ENCODE results near the gene SAMD11.

Gene SAMD11

GRCh38 chr1:909861-910310, 13.8 kb upstream of the SAMD11 start:
- Histone ChIP-seq H3K4me3 (ENCODE audit: low read length) (no peak overlapping the region), H3K36me3 (ENCODE audit: insufficient read depth, low read length) (no peaks in the 10 kb centered on the region), H3K4me1 (ENCODE audit: insufficient read depth, low read length) (peaks cover 5% of the 10 kb centered on the region), H3K9me3 (ENCODE audit: low read length) (no peaks in the 10 kb centered on the region), H2AFZ (ENCODE audit: low read depth, low read length) (no peak overlapping the region), H3K27me3 (ENCODE audit: insufficient read depth, low read length) (peaks cover under 1% of the 10 kb centered on the region)

DNA sequence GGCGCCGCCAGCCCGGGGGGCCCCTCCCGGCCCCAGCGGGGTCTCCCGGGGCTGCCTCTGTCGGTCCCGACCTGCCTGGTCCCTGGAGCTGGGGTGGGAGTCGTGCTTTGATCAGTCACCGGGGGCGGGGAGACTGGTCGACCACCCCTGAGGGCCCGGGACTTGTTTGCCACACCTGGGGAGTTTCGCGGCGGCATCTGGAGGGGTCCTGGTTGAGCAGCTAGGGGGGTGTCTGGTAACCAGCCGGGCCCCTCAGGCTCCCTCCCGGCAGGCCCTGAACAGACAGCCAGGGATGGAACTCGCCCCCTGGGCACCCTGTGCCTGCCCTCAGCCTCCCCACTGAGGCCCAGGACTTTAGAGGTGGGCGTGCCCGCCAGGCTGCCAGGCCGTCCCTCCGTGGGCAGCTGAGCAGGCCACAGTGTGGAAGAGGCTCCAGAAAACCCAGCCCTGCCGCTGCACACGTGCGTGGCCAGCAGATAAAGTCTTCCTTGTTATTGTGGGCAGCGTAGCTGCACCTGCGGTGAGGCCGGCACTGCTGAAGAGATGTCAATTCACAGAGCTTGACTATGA, 13.3 kb upstream of the SAMD11 start:
- Histone ChIP-seq H3K4me3 (ENCODE audit: low read length) (no peak overlapping the region), H3K4me1 (ENCODE audit: insufficient read depth, low read length) (peaks cover 2% of the 10 kb centered on the region), H2AFZ (ENCODE audit: low read depth, low read length) (no peak overlapping the region), H3K27me3 (ENCODE audit: insufficient read depth, low read length) (peaks cover 5% of the 10 kb centered on the region), H3K36me3 (ENCODE audit: insufficient read depth, low read length) (no peaks in the 10 kb centered on the region), H3K9me3 (ENCODE audit: low read length) (no peaks in the 10 kb centered on the region)

DNA sequence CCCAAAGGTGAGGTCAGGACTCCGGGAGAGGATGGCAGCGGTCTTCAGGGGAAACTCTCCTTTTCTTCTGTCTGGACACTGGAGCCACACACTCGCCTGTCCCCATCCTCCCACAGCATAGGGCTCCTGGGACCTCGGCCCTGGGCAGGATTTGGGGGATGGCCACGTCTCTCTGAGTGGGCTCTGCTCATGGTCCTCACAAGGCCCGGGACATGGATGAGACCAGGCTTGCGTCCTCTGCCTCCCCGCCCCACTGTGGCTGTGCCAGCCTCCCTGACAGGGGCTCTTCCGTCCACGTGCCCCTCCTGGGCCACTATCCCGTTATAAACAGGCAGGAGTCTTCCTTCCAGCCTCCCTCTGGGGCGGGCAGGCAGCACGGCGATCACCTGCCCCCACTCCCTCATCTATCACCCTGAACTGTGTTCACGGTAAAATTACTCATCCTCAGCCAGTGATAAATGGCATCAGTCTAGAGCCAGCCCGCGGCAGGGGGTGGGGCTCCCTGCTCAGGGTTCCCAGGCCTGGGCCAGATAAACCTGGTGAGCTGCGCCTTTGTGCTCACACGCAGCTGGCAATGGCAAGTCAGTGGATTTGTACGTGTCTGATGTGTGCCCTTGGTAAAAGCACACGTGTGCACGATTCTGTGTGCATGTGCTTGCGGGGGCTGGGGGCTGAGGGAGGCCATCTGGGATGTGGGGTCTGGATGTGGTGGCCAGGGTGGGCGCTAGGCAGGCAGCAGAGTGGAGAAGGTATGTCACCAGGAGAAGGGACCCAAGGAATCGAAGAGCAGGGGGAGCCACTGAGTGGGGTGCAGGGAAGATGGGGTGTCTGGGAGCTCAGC, 12.6 kb upstream of the SAMD11 start:
- H3K27me3 ChIP-seq (ENCODE audit: insufficient read depth, low read length): peaks cover 12% of the 10 kb centered on the region
- peaks cover under 1% of the 10 kb centered on the region for H3K4me1 ChIP-seq (ENCODE audit: insufficient read depth, low read length)
- H3K9me3 ChIP-seq (ENCODE audit: low read length): no peaks in the 10 kb centered on the region
- no peaks in the 10 kb centered on the region for H3K36me3 ChIP-seq (ENCODE audit: insufficient read depth, low read length)
- H3K4me3 ChIP-seq (ENCODE audit: low read length): no peak overlapping the region
- no peak overlapping the region for H2AFZ ChIP-seq (ENCODE audit: low read depth, low read length)

GRCh38 chr1:911875-912739, 11.6 kb upstream of the SAMD11 start:
- H3K4me3 ChIP-seq (ENCODE audit: low read length): no peak overlapping the region
- H3K27me3 ChIP-seq (ENCODE audit: insufficient read depth, low read length): peaks cover 12% of the 10 kb centered on the region
- no peak overlapping the region for H2AFZ ChIP-seq (ENCODE audit: low read depth, low read length)
- H3K36me3 ChIP-seq (ENCODE audit: insufficient read depth, low read length): no peaks in the 10 kb centered on the region
- H3K4me1 ChIP-seq (ENCODE audit: insufficient read depth, low read length): peaks cover 11% of the 10 kb centered on the region
- H3K9me3 ChIP-seq (ENCODE audit: low read length): no peaks in the 10 kb centered on the region

GRCh38 chr1:912740-913301, 10.9 kb upstream of the SAMD11 start:
- H3K27me3 ChIP-seq (ENCODE audit: insufficient read depth, low read length): peaks cover 18% of the 10 kb centered on the region

GRCh38 chr1:913491-914130, 10.1 kb upstream of the SAMD11 start:
- Histone ChIP-seq H3K27me3 (ENCODE audit: insufficient read depth, low read length) (peaks cover 26% of the 10 kb centered on the region), H3K4me1 (ENCODE audit: insufficient read depth, low read length) (peaks cover 12% of the 10 kb centered on the region), H3K9me3 (ENCODE audit: low read length) (no peaks in the 10 kb centered on the region), H2AFZ (ENCODE audit: low read depth, low read length) (no peak overlapping the region), H3K4me3 (ENCODE audit: low read length) (no peak overlapping the region), H3K36me3 (ENCODE audit: insufficient read depth, low read length) (no peaks in the 10 kb centered on the region)

More at GRCh38 chr1:912740-913301, 10.9 kb upstream of the SAMD11 start:
- no peaks in the 10 kb centered on the region for H3K36me3 ChIP-seq (ENCODE audit: insufficient read depth, low read length)
- H3K4me3 ChIP-seq (ENCODE audit: low read length): no peak overlapping the region
- H3K4me1 ChIP-seq (ENCODE audit: insufficient read depth, low read length): peaks cover 12% of the 10 kb centered on the region
- no peaks in the 10 kb centered on the region for H3K9me3 ChIP-seq (ENCODE audit: low read length)
- no peak overlapping the region for H2AFZ ChIP-seq (ENCODE audit: low read depth, low read length)

DNA sequence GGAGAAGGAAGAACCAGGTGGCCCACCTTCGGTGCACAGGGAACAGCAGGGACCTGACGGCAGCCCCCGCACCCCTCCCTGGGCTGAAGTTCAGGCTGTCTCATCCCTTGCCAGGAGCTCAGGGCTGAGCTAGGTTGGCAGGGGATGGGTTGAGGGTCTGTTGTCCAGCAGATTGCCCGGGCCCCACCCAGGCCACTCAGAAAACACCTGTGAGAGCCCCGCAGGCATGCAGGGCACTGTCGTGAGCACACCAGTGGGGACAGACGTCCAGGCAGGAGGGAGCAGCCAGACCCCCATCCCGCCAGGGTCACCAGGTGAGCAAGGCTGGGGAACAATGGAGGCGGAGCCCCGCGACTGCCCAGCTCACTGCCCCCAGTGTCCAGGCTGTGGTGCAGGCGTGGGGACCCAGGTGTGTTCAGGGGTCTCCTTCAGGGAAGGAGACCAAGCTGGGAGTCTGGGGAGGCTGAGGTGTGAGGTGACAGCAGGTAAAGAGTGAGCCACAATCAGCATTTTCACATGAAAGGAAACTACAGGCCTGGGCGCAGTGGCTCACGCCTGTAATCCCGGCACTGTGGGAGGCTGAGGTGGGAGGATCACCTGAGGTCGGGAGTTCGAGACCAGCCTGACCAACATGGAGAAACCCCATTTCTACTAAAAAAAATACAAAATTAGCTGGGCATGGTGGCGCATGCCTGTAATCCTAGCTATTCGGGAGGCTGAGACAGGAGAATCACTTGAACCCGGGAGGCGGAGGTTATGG, 9.4 kb upstream of the SAMD11 start:
- Histone ChIP-seq H2AFZ (ENCODE audit: low read depth, low read length) (no peak overlapping the region), H3K4me3 (ENCODE audit: low read length) (no peak overlapping the region), H3K36me3 (ENCODE audit: insufficient read depth, low read length) (no peaks in the 10 kb centered on the region), H3K4me1 (ENCODE audit: insufficient read depth, low read length) (peaks cover 12% of the 10 kb centered on the region), H3K27me3 (ENCODE audit: insufficient read depth, low read length) (peaks cover 33% of the 10 kb centered on the region), H3K9me3 (ENCODE audit: low read length) (no peaks in the 10 kb centered on the region)

GRCh38 chr1:914891-915280, 8.8 kb upstream of the SAMD11 start:
- Histone ChIP-seq H3K27me3 (ENCODE audit: insufficient read depth, low read length) (peaks cover 39% of the 10 kb centered on the region), H3K4me3 (ENCODE audit: low read length) (no peak overlapping the region), H3K4me1 (ENCODE audit: insufficient read depth, low read length) (peaks cover 17% of the 10 kb centered on the region)

GRCh38 chr1:915295-916172, 8.2 kb upstream of the SAMD11 start:
- Histone ChIP-seq H3K9me3 (ENCODE audit: low read length) (no peaks in the 10 kb centered on the region), H3K4me1 (ENCODE audit: insufficient read depth, low read length) (peaks cover 23% of the 10 kb centered on the region), H3K27me3 (ENCODE audit: insufficient read depth, low read length) (peaks cover 45% of the 10 kb centered on the region), H3K4me3 (ENCODE audit: low read length) (no peak overlapping the region), H3K36me3 (ENCODE audit: insufficient read depth, low read length) (no peaks in the 10 kb centered on the region), H2AFZ (ENCODE audit: low read depth, low read length) (no peak overlapping the region)

More at GRCh38 chr1:914891-915280, 8.8 kb upstream of the SAMD11 start:
- Histone ChIP-seq H3K9me3 (ENCODE audit: low read length) (no peaks in the 10 kb centered on the region), H3K36me3 (ENCODE audit: insufficient read depth, low read length) (no peaks in the 10 kb centered on the region), H2AFZ (ENCODE audit: low read depth, low read length) (no peak overlapping the region)

DNA sequence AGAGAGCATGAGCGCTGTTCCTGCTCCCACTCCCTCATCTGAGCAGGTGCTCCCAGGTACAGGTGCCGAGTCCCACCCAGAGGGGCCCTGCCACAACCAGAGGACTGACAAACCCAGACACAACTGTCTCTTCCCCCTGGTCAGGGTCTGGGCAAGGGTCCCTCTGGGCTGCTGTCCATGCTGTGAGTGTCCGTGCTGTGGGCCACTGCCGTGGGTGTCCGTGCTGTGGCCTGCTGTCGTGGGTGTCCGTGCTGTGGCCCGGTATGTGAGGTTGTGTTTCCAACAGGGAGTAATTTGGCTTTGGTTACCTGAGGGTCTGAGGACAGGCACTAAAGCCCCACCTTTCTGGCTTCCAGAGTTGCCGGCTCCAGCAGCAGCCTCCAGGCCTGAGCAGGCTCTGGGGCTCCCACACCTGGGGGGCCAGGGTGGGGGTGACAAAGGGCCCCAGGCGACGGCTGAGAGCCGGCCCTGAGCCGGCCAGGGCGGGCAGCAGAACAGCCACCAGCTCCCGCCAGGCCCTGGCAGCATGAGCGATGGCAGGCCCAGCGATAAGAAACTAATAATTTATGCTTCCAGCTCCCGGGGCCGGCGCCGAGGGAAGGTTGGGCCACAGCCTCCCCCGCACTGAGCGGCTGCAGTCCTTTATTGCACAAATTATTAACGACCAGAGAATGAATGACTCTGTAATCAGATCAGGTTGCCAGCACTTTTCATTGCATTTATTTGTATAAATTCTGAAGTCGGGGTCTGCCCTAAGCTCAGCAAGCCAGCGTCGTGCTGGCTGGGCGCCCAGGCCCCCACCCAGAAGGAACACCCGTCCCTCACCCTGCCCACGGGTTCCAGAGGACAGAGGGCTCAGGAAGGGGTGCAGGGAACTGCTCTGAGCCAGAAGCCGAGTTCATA, 7.3 kb upstream of the SAMD11 start:
- Histone ChIP-seq H3K9me3 (ENCODE audit: low read length) (no peaks in the 10 kb centered on the region), H2AFZ (ENCODE audit: low read depth, low read length) (no peak overlapping the region), H3K4me1 (ENCODE audit: insufficient read depth, low read length) (peaks cover 30% of the 10 kb centered on the region), H3K4me3 (ENCODE audit: low read length) (no peak overlapping the region), H3K36me3 (ENCODE audit: insufficient read depth, low read length) (no peaks in the 10 kb centered on the region), H3K27me3 (ENCODE audit: insufficient read depth, low read length) (peaks cover 48% of the 10 kb centered on the region)

DNA sequence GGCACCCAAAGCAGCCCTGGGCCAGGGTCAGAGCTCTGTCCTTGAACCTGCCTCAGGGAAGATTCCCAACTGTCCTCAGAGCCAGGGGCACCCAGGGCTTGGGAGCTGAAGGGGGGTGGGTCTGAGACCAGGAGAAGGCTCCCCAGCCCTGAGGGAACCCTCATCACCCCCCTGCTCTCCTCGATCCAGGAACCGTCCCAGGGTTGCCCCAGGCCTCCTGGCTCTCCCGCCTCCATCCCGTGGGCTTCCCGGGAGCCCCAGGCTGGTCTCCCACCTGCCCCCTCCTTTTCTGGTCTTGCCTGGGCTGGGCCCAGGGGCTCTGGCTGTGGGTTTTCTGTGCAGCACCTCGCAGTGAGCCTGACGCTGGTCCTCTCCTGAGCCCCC, 6.7 kb upstream of the SAMD11 start:
- Histone ChIP-seq H3K36me3 (ENCODE audit: insufficient read depth, low read length) (no peaks in the 10 kb centered on the region), H3K4me1 (ENCODE audit: insufficient read depth, low read length) (peaks cover 36% of the 10 kb centered on the region), H3K4me3 (ENCODE audit: low read length) (no peak overlapping the region), H2AFZ (ENCODE audit: low read depth, low read length) (no peak overlapping the region), H3K9me3 (ENCODE audit: low read length) (no peaks in the 10 kb centered on the region), H3K27me3 (ENCODE audit: insufficient read depth, low read length) (peaks cover 55% of the 10 kb centered on the region)

Data from neuron (in vitro differentiated cells).